ENCODE results near the gene ZHX3. TPM values are rescaled to one million over a fixed set of nuclear protein-coding genes. Genes with fewer than 3 reads are reported as not detected.

The ZHX3 gene, protein sequence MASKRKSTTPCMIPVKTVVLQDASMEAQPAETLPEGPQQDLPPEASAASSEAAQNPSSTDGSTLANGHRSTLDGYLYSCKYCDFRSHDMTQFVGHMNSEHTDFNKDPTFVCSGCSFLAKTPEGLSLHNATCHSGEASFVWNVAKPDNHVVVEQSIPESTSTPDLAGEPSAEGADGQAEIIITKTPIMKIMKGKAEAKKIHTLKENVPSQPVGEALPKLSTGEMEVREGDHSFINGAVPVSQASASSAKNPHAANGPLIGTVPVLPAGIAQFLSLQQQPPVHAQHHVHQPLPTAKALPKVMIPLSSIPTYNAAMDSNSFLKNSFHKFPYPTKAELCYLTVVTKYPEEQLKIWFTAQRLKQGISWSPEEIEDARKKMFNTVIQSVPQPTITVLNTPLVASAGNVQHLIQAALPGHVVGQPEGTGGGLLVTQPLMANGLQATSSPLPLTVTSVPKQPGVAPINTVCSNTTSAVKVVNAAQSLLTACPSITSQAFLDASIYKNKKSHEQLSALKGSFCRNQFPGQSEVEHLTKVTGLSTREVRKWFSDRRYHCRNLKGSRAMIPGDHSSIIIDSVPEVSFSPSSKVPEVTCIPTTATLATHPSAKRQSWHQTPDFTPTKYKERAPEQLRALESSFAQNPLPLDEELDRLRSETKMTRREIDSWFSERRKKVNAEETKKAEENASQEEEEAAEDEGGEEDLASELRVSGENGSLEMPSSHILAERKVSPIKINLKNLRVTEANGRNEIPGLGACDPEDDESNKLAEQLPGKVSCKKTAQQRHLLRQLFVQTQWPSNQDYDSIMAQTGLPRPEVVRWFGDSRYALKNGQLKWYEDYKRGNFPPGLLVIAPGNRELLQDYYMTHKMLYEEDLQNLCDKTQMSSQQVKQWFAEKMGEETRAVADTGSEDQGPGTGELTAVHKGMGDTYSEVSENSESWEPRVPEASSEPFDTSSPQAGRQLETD
- 17.2 and 24.7 TPM in 2 replicates for total RNA-seq (2014; rRNA removed; shearing (Covaris generic))

DNA sequence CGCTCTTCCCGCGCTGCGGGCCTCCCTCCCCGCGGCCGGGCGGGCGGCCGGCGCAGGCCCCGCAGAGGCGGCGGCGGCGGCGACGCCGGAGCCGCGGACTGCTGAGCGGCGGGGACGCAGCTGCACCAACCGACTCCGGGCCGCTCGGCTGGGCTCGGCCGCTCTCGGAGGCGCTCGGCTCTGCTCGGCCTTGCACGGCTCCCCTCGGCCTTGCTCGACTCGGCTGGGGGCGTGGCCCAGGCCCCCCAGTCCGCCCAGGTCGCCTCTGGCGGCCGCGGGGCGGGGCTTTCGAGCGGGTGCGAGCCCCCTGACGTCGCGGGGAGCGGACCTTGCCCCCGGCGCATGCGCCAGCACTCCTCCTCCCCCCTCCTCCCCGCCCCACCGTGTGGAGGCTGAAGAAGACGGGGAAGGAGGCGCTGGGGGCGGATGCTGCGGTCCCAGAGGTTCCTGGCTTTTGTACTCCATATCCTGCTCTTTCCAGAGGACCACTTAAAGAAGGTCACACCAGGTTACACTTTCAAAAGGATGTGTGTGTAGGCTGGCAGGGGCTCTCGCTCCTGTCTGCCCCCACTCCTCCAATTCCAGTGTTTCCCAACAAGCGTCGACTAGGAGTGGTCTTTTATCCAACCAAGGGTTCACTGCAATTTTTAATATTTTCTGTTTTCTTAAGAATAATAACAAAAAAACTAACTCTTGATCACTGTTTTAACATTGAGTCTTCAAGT lies at the start of gene ZHX3:
Gene ZHX3 (minus strand): TSS at position 186 of the 725 bp plus-strand sequence. CDS start 112,815 bp downstream, outside the sequence.

DNA sequence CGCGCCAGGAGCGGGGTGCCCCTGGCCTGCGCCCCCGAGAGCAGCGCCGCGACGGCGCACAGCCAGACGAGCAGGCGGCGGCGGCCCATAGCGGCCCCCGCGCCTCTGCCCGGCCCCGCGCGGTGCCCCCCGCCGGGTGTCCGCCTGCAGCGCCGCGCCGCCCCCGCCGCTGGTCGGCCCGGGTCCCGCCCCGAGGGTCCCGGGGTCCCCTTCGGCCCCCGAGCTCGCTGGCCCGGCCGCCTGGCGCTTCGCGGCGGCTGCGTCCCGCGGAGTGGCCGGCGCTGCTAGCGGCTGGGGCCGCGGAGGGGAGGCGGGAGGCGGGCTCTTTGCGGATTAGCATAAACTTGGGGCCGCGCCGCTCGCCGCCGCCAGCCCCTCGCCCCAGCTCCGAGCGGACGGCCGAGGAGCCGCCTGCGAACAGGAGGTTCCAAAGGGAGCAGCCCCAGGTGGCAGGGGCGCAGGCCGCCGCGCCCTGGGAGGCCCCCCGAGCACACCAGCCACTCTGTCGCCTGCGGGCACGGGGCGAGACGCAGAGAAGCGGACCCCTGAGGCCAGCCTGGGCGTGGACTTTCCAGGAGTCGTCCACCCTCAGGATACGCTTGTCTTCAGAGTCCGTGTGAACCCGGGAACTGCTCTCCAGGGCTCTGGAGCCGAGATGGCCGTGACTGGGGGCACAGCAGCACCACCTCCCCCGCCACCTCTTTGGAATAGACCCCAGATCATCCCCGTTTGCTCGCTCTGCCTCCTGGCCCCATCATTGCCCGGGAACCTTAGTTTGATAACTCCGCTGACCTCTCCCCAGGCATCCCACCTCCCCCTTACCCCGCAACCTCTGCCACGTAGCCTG lies 49.2 kb upstream of the ZHX3 start, which contains the start of gene EMILIN3:
Gene EMILIN3 (minus strand): TSS at position 273 of the 847 bp plus-strand sequence. CDS start 184 bp downstream, at position 89.

GRCh38 chr20:41340327-41341055 lies 23.0 kb upstream of the ZHX3 start, which contains the start of gene LPIN3:
LPIN3 (plus strand) TSS chr20:41340821; CDS start chr20:41345804, 4,983 bp downstream.

DNA sequence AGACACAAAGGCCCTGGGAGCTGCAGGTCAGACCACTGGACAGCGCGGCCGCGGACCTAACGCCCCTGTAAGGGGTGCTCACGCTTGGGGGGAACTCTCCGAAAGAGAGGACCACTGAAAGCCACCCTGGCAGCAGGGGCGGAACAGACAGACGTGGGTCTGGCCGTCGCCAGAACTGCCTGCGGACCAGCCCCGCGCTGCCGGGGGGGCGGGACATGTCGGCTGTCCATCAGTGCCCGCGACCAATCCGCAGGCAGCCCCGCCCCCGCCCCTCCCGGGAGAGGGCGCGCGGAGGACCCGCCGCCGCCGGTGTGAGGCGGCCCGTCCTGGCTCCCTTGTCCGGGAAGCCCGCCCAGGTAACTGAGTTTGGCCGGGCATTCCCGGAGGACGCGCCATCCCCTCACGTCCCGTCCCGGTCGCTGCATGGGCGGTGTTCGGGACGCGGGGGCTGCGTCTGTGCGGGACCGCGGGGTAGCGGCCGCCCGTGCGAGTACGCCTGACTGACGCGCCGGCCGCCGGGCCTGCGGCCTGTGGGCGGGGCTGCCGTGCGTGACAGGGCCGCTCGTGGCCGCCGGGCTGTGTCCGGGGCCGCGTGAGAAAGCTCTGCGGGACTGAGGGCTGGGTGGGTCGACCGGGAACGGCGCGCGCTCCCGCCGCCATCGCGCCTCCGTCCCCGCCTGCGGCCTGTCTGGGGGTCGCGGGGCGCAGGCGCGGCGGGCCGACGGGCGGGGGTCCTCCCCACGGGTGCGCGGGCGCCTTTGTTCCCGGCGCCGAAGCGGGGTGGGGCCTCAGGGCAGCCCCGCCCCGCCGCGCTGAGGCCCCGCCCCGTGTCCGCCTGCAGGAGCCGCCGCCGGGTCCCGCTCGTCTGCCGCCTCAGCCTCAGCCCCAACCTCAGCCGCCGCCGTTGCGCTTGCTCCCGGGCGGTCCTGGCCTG lies 180.6 kb downstream of the ZHX3 start, which contains the start of gene PLCG1:
Gene PLCG1 (plus strand): TSS at position 864 of the 934 bp plus-strand sequence. CDS start 99 bp downstream, outside the sequence.

Small RNAs within 50 kb of the gene (small RNA-seq; reads per million reads assigned to genes)
- not detected for gene AL022394.1
- gene MIR6871, result not detected
- not detected for gene RN7SL615P

Other genes starting within 250 kb of the ZHX3 start
- gene PLCG1, start 180.2 kb downstream of the ZHX3 start, total RNA-seq (2014; rRNA removed; shearing (Covaris generic)), result 70.0 and 73.9 TPM in 2 replicates
- gene LPIN3, start 23.1 kb upstream of the ZHX3 start, total RNA-seq (2014; rRNA removed; shearing (Covaris generic)), result 1.7 and 2.5 TPM in 2 replicates
- 0.11 and 0.24 TPM in 2 replicates for gene EMILIN3, start 49.1 kb upstream of the ZHX3 start, total RNA-seq (2014; rRNA removed; shearing (Covaris generic))